Esophagus squamous epithelium (tissue), 5 donors: ENCODE measurements around the gene ALG9. TPM values are rescaled to one million over a fixed set of nuclear protein-coding genes. Genes with fewer than 3 reads are reported as not detected.

ENCODE experiments used
- DNase-seq: peaks from one replicate; lab custom pipeline; 2025; lab: John Stamatoyannopoulos, UW
- H3K27ac ChIP-seq, 4 donors: fragments of 200-600 bp; sonication (generic); one replicate each; pipeline ENCODE4 v1.5.1; 2016 to 2019; ENCODE audit warnings: mild to moderate bottlenecking in 1 of 4
- H3K27me3 ChIP-seq, 4 donors: fragments of 200-600 bp; sonication (generic); 1 replicate in 3 of 4; 2 replicates in 1 of 4; pipeline versions ENCODE4 v1.5.1 to v1.6.0; 2017 to 2021; ENCODE audit warnings: antibody characterized with exemption in 1 of 4
- H3K36me3 ChIP-seq, 3 donors: fragments of 200-600 bp; sonication (generic); one replicate each; pipeline ENCODE4 v1.5.1; 2016 to 2019
- H3K4me1 ChIP-seq, 3 donors: fragments of 200-600 bp; sonication (generic); one replicate each; pipeline ENCODE4 v1.5.1; 2017 to 2019
- H3K4me3 ChIP-seq, 4 donors: fragments of 200-600 bp; sonication (generic); 1 replicate in 3 of 4; 2 replicates in 1 of 4; pipeline ENCODE4 v1.5.1; 2016 to 2019; ENCODE audit warnings: mild to moderate bottlenecking in 2 of 4, moderate library complexity in 1 of 4
- H3K9me3 ChIP-seq, 3 donors: fragments of 200-600 bp; sonication (generic); one replicate each; pipeline ENCODE4 v1.5.1; 2016 to 2019
- CTCF ChIP-seq, 6 experiments: fragments of 450-650 bp in 4 of 6; fragments of 200-600 bp in 2 of 6; sonication (generic) in 2 of 6; IDR thresholded peaks; one replicate each; pipeline ENCODE4 v1.5.1; 2016 to 2019; ENCODE audit warnings: antibody characterized with exemption in 6 of 6, mild to moderate bottlenecking in 4 of 6, moderate library complexity in 4 of 6
- POLR2A ChIP-seq, 4 donors: fragments of 450-650 bp; IDR thresholded peaks; one replicate each; pipeline ENCODE4 v1.6.1; 2017; ENCODE audit warnings: antibody characterized with exemption in 4 of 4, mild to moderate bottlenecking in 4 of 4, moderate library complexity in 3 of 4
- WGBS, 2 donors: methylation state at CpG; one replicate each; pipeline ENCODE4 v1.1.5; 2018; 5-methylcytosine and 5-hydroxymethylcytosine counted together
- intact Hi-C: fragments of 100-400 bp; cut with DNase I; formaldehyde crosslinking; loops from one replicate; pipeline ENCODE4 v1.15.0; 2022
- total RNA-seq, 4 donors: library from RNA; depleted of rRNA; stranded (reverse); fragments of >200 nt; gene quantifications; one replicate each; pipeline ENCODE4 v1.1.0, GENCODE V29; 2016
- donor health status: DM: yes; HTN: yes; CAD: no.

Gene ALG9
- total RNA-seq, 4 donors from 2014 or later: 18.7 to 29.4 (median 21.8) TPM

DNA sequence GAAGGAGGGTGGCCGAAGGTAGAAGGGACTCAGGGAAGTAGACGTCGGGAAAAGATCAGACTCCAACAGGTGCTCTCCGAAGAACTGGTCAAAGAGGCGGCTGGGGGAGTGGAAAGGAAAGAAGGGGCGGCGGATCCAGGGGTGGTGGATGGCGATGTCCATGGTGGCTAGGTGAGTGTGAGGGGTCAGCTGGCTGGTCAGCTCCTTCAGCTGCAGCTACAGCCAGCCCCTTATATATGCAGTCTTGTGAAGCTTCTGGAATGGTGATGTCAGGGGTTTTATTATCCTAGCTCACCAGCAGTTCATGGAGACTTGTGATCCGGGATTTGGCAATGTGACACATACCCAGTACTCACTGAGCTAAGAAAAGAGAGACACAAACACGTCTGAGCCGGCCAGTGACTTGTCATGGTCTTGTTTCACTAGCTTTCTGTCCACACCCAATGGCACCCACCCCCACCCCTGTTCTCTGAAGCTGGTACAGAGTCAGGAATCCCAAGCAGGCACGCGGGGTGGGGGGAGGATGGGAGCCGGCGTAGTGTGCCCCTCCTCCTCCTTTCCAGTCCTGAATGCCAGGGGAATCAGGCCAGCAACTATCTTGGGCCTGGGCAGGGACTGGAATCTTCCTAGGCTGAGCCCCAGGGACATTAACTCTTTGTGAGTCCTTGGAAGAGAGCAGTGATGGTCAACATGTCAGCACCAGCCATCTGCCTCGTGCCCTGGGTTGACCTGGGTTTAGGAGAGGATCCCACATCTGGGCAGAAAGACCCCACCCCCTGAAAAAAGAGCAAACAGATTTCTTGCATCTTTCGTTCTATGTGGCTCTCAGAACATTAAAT, 40.4 kb upstream of the ALG9 start, which contains the start of gene CRYAB:
Gene CRYAB, minus strand, starts transcription at position 208 of the 839 bp plus-strand sequence. Its CDS starts 46 bp downstream, at position 162.
- Histone ChIP-seq H3K27me3 (peaks cover 0 to 16% (median 0%) of the 10 kb centered on the region in 4 donors), H3K9me3 (no peaks in the 10 kb centered on the region), H3K36me3 (peaks cover 0 to 12% (median 0%) of the 10 kb centered on the region in 3 donors), H3K4me3 (peak within 1 kb of the TSS; percentile 27 to 68 (median 50)), H3K27ac (peak within 1 kb of the TSS; percentile 80 to 96 (median 94)), H3K4me1 (peaks cover 11 to 60% (median 21%) of the 10 kb centered on the region in 3 donors)
- WGBS, 2 donors: 34 to 48% methylated on average over 11 to 17 of the region's 17 CpGs
- intact Hi-C loops: no loop called here
- no peak for DNase-seq
- TF ChIP-seq POLR2A (IDR thresholded peaks at IDR 0.05) (peak in 2 of 4 donors; percentile 48 to 53), CTCF (IDR thresholded peaks at IDR 0.05) (no peak)

- no peak for TF ChIP-seq POLR2A (IDR thresholded peaks at IDR 0.05)
- TF ChIP-seq CTCF (IDR thresholded peaks at IDR 0.05): no peak
- Histone ChIP-seq H3K9me3 (no peaks in the 10 kb centered on the region), H3K36me3 (peaks cover 0 to 12% (median 0%) of the 10 kb centered on the region in 3 donors), H3K27ac (peak overlapping the region; percentile 80 to 96 (median 94)), H3K4me1 (peaks cover 11 to 60% (median 21%) of the 10 kb centered on the region in 3 donors), H3K4me3 (peak overlapping the region; percentile 8 to 68 (median 50)), H3K27me3 (peaks cover 0 to 16% (median 0%) of the 10 kb centered on the region in 4 donors)
- intact Hi-C loops: no loop called here
- WGBS, 2 donors: 51 to 59% methylated on average over 6 to 8 of the region's 9 CpGs
- no peak for DNase-seq
Observed at GRCh38 chr11:111910676-111911562, 39.5 kb upstream of the ALG9 start.

DNA sequence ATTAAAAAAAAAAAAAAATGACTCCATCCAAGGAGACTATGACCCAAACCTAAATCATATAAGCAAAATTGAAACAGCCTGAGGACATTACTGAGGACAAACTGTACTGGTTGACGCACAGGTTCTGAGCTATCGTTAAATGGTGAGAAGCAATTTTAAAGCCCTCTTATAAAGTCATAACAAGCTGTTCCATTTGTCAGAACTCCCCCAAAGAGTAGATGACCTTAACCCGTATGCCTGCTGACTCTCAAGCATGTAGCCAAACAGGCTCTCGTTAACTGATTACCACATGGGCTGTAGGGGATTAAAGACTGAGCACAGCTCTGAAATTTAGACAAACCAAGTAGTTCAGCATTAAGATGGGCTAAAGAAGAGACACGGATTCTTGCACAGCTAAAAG, 38.0 kb upstream of the ALG9 start:
- no peak for DNase-seq
- H3K27me3 ChIP-seq: peaks cover 0 to 16% (median 0%) of the 10 kb centered on the region in 4 donors
- intact Hi-C loops: no loop called here
- H3K9me3 ChIP-seq: no peaks in the 10 kb centered on the region
- peaks cover 11 to 54% (median 21%) of the 10 kb centered on the region in 3 donors for H3K4me1 ChIP-seq
- H3K4me3 ChIP-seq: peak overlapping the region in 3 of 4 donors; percentile 47 to 68 (median 54)
- 60 to 78% methylated on average over 5 of the region's 5 CpGs for WGBS, 2 donors
- no peak for TF ChIP-seq POLR2A (IDR thresholded peaks at IDR 0.05)
- TF ChIP-seq CTCF (IDR thresholded peaks at IDR 0.05): no peak
- H3K27ac ChIP-seq: peak overlapping the region in 3 of 4 donors; percentile 94 to 96 (median 95)
- H3K36me3 ChIP-seq: peaks cover 0 to 12% (median 0%) of the 10 kb centered on the region in 3 donors

DNA sequence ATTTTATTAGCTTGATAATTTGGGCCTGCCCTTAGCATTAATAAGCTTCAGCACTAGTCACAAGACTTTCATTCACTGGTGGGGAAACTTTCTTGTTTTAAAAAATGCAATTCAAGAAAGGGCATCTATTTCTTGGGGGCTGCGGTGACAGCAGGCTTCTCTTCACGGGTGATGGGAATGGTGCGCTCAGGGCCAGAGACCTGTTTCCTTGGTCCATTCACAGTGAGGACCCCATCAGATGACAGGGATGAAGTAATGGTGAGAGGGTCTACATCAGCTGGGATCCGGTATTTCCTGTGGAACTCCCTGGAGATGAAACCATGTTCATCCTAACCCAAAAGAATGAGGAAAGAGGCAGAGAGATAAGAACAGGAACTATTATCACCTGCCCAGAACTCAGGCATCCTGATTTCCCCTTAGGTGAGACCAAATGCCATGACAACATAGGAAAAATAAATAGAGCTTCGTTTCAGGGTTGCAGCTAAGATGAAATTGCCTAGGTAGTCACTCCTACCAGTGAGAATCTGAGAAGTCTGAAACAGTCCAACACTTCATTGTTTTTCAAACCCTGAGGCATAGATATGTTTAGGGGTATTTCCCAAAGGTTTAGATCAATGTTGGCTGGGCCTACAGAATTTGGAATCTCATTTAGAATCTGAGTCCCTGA, 37.4 kb upstream of the ALG9 start:
- H3K27ac ChIP-seq: peak overlapping the region in 2 of 4 donors; percentile 94 to 95
- peaks cover 11 to 48% (median 20%) of the 10 kb centered on the region in 3 donors for H3K4me1 ChIP-seq
- DNase-seq: no peak
- peaks cover 0 to 16% (median 0%) of the 10 kb centered on the region in 4 donors for H3K27me3 ChIP-seq
- H3K4me3 ChIP-seq: peak overlapping the region in 1 of 4 donors; percentile 54
- TF ChIP-seq POLR2A (IDR thresholded peaks at IDR 0.05): no peak
- TF ChIP-seq CTCF (IDR thresholded peaks at IDR 0.05): no peak
- intact Hi-C loops: no loop called here
- 42 to 76% methylated on average over 2 to 5 of the region's 5 CpGs for WGBS, 2 donors
- H3K36me3 ChIP-seq: peaks cover 0 to 12% (median 0%) of the 10 kb centered on the region in 3 donors
- H3K9me3 ChIP-seq: no peaks in the 10 kb centered on the region
